ENCODE results near the gene COG3.
A peak's percentile ranks its signal among the peaks of the same experiment; 100 is the strongest.

COG3 gene

DNA sequence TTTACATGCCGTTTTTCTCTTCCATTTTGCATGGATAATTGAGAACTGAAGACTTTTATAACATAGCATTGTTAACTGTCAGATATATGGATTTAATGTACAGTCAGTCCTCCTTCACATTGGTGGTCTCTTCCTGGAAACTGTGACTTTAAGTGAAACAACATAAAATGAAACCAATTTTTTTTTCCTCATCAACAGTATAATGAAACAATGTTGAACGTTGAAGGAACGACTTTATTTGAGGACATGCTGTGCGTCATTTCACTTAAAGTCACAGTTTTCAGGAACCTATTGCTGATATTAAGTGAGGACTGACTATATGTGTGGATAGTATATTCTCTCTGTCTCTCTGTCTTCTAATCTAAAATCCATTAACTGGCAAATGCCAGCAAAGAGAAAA lies 54.8 kb downstream of the COG3 start:
- DNase-seq = no peak
- TF ChIP-seq CTCF (IDR thresholded peaks at IDR 0.05; ENCODE audit: low read depth, low read length, missing control alignments) = no peak
- Histone ChIP-seq H3K27me3 (replicated peaks) (no peaks in the 10 kb centered on the region), H3K27ac (no peak overlapping the region), H3K4me3 (ENCODE audit: low read depth, low read length) (no peak overlapping the region), H3K36me3 (replicated peaks) (peaks cover 55% of the 10 kb centered on the region)
- in situ Hi-C loops (cut with HindIII; ENCODE audit: low pct_ligation_motif_present, low sequenced_read_pairs) = no loop called here

DNA sequence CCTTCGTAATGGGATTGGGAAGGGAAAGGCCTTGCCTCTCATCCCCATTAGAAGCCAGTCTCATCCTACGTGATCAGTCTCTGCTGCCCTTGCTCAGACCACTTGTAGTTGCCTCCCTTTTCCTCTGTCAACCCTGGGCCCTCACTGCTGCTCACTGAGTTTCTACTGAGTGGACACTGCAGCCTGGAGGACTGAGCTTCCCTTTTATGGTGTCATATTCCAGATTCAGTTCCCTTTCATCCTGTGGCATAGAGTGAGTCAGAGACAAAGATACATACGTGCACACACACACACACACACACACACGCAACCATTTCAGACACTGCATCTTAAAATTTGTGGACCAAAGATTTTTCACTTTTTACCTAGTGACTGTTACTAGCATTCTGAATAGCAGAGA lies 56.6 kb downstream of the COG3 start:
- Histone ChIP-seq H3K4me3 (ENCODE audit: low read depth, low read length) (no peak overlapping the region), H3K36me3 (replicated peaks) (peaks cover 48% of the 10 kb centered on the region), H3K27ac (peak overlapping the region; percentile 8), H3K27me3 (replicated peaks) (no peaks in the 10 kb centered on the region)
- no peak for TF ChIP-seq CTCF (IDR thresholded peaks at IDR 0.05; ENCODE audit: low read depth, low read length, missing control alignments)
- in situ Hi-C loops (cut with HindIII; ENCODE audit: low pct_ligation_motif_present, low sequenced_read_pairs) = no loop called here
- peak; percentile 51 for DNase-seq

GRCh38 chr13:45522571-45522970 lies 57.8 kb downstream of the COG3 start:
- in situ Hi-C loops (cut with HindIII; ENCODE audit: low pct_ligation_motif_present, low sequenced_read_pairs) = no loop called here
- no peaks in the 10 kb centered on the region for H3K27me3 ChIP-seq (replicated peaks)
- TF ChIP-seq CTCF (IDR thresholded peaks at IDR 0.05; ENCODE audit: low read depth, low read length, missing control alignments) = no peak
- DNase-seq = no peak
- H3K36me3 ChIP-seq (replicated peaks) = peaks cover 43% of the 10 kb centered on the region
- H3K4me3 ChIP-seq (ENCODE audit: low read depth, low read length) = no peak overlapping the region
- no peak overlapping the region for H3K27ac ChIP-seq

DNA sequence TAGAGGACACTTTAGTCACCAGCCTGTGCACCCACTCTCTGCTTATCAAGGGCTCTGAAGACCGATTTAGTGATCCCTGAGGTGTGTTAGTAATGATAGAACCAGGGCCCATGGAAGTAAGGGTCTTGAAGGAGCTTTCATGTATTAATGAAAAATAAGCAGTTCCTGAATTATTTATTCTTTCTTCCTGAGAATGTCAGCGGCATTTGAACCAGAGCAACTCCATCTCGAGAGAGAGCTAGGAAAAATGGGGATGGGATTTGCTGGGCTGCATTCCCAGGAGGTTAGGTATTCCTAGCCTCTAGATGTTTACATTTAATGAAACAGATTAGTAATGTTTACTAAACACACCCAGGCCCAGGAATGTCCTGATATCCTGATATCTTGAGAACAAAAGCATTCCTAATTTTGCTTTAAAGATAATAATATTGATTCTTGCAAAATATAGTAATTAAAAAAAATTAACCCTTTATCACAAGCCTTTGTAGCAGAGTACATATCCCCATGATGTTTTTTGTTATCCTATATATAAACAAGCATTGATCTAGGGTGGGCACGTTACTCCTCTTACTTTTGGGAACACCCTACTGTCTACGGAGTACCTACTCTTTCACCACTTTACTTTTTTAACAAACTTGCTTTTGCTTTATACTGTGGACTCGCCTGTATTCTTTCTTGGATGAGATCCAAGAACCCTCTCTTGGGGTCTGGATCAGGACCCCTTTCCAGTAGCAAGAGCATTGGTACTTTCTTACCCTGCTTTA lies 63.1 kb downstream of the COG3 start:
- DNase-seq = no peak
- H3K27ac ChIP-seq = no peak overlapping the region
- in situ Hi-C loops (cut with HindIII; ENCODE audit: low pct_ligation_motif_present, low sequenced_read_pairs) = no loop called here

GRCh38 chr13:45529758-45530157 lies 65.0 kb downstream of the COG3 start:
- Histone ChIP-seq H3K4me3 (ENCODE audit: low read depth, low read length) (no peak overlapping the region), H3K27ac (no peak overlapping the region), H3K36me3 (replicated peaks) (peaks cover 53% of the 10 kb centered on the region), H3K27me3 (replicated peaks) (no peaks in the 10 kb centered on the region)
- in situ Hi-C loops (cut with HindIII; ENCODE audit: low pct_ligation_motif_present, low sequenced_read_pairs) = no loop called here
- TF ChIP-seq CTCF (IDR thresholded peaks at IDR 0.05; ENCODE audit: low read depth, low read length, missing control alignments) = no peak
- no peak for DNase-seq

More for the DNA sequence above, 63.1 kb downstream of the COG3 start:
- peaks cover 42% of the 10 kb centered on the region for H3K36me3 ChIP-seq (replicated peaks)
- no peaks in the 10 kb centered on the region for H3K27me3 ChIP-seq (replicated peaks)
- H3K4me3 ChIP-seq (ENCODE audit: low read depth, low read length) = no peak overlapping the region
- TF ChIP-seq CTCF (IDR thresholded peaks at IDR 0.05; ENCODE audit: low read depth, low read length, missing control alignments) = no peak

DNA sequence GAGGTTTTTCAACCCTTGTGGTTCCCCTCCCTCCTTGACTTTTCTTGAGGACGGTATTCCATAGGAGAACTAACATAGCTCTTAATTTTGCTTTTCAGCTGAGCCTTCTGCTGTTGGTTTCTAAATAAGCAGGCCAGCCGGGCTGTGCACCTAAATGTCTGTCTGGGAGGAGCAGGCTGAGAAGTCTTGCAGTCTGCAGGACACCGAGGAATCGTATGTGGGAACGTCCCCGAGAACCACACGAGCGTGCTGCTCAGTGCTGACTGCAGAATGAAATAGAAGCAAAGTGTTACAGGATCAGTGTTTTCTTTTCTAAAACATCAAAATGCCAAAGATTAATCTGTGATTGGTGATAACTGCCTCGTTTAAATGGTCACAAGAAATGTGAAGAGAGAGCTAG lies 69.9 kb downstream of the COG3 start:
- in situ Hi-C loops (cut with HindIII; ENCODE audit: low pct_ligation_motif_present, low sequenced_read_pairs) = no loop called here
- TF ChIP-seq CTCF (IDR thresholded peaks at IDR 0.05; ENCODE audit: low read depth, low read length, missing control alignments) = no peak
- Histone ChIP-seq H3K36me3 (replicated peaks) (peaks cover 45% of the 10 kb centered on the region), H3K27ac (no peak overlapping the region), H3K27me3 (replicated peaks) (no peaks in the 10 kb centered on the region), H3K4me3 (ENCODE audit: low read depth, low read length) (no peak overlapping the region)
- DNase-seq = no peak
